GM19328 (cell line): ENCODE results near the gene IYD.
"Not testable (repeated sequence)": the region's sequence is repeated elsewhere in the genome, so short reads cannot be mapped to it uniquely, and the experiment has no call there.

Source experiments
- ATAC-seq: cut with Tn5 transposase; IDR thresholded peaks from one replicate; pipeline ENCODE4 v1.9.1; 2021; ENCODE audit warnings: mild to moderate bottlenecking, moderate library complexity; ENCODE audit not compliant: unreplicated experiment

The IYD gene

GRCh38 chr6:150427037-150427602 is 58.3 kb downstream of the IYD start:
- no peak for ATAC-seq

GRCh38 chr6:150427843-150428242 is 59.0 kb downstream of the IYD start:
- ATAC-seq: no peak

- ATAC-seq: no peak
Observed at GRCh38 chr6:150430815-150431214, 62.0 kb downstream of the IYD start.

- no peak for ATAC-seq
Observed at GRCh38 chr6:150435360-150435759, 66.5 kb downstream of the IYD start.

- ATAC-seq: no peak
Observed at GRCh38 chr6:150435832-150436231, 67.0 kb downstream of the IYD start.

GRCh38 chr6:150439373-150439772 is 70.6 kb downstream of the IYD start:
- ATAC-seq: no peak

GRCh38 chr6:150443621-150444020 is 74.8 kb downstream of the IYD start:
- no peak for ATAC-seq

- ATAC-seq: no peak
Observed at GRCh38 chr6:150444308-150444707, 75.5 kb downstream of the IYD start.

- no peak for ATAC-seq
Observed at GRCh38 chr6:150445486-150445885, 76.7 kb downstream of the IYD start.

- ATAC-seq: no peak
Observed at GRCh38 chr6:150448221-150448620, 79.4 kb downstream of the IYD start.

- ATAC-seq: not testable (repeated sequence)
Observed at GRCh38 chr6:150449055-150449454, 80.2 kb downstream of the IYD start.

GRCh38 chr6:150450918-150451317 is 82.1 kb downstream of the IYD start:
- ATAC-seq: no peak

- no peak for ATAC-seq
Observed at GRCh38 chr6:150451807-150452427, 83.1 kb downstream of the IYD start.

- no peak for ATAC-seq
Observed at GRCh38 chr6:150452428-150453243, 83.8 kb downstream of the IYD start.

GRCh38 chr6:150453357-150453756 is 84.5 kb downstream of the IYD start:
- ATAC-seq: no peak
